AML-193 (cell line): ENCODE results near the gene NIPBL.
"Not testable (repeated sequence)": the region's sequence is repeated elsewhere in the genome, so short reads cannot be mapped to it uniquely, and the experiment has no call there.

Experiments used
- DNase-seq, 2 experiments: peaks; one replicate each; lab custom pipeline; 2025; lab: John Stamatoyannopoulos, UW

NIPBL gene

GRCh38 chr5:36945687-36946086 is 69.1 kb downstream of the NIPBL start:
- no peak for DNase-seq

- no peak for DNase-seq
Measured at GRCh38 chr5:36946101-36946500, 69.5 kb downstream of the NIPBL start.

- DNase-seq = no peak
Measured at GRCh38 chr5:36948041-36948440, 71.5 kb downstream of the NIPBL start.

- no peak for DNase-seq
Measured at GRCh38 chr5:36948650-36949049, 72.1 kb downstream of the NIPBL start.

GRCh38 chr5:36949593-36949992 is 73.0 kb downstream of the NIPBL start:
- DNase-seq = peak in 1 of 2 experiments; percentile 23

- no peak for DNase-seq
Measured at GRCh38 chr5:36950586-36951457, 74.3 kb downstream of the NIPBL start.

- DNase-seq = no peak
Measured at GRCh38 chr5:36953043-36953442, 76.5 kb downstream of the NIPBL start.

GRCh38 chr5:36957953-36958537 is 81.5 kb downstream of the NIPBL start:
- no peak for DNase-seq

GRCh38 chr5:36958612-36959011 is 82.0 kb downstream of the NIPBL start:
- no peak for DNase-seq

GRCh38 chr5:36965179-36965578 is 88.6 kb downstream of the NIPBL start:
- no peak for DNase-seq

GRCh38 chr5:36969700-36970395 is 93.3 kb downstream of the NIPBL start:
- no peak for DNase-seq

- DNase-seq = no peak
Measured at GRCh38 chr5:36978196-36978595, 101.6 kb downstream of the NIPBL start.

GRCh38 chr5:36982146-36982545 is 105.6 kb downstream of the NIPBL start:
- no peak for DNase-seq

GRCh38 chr5:36985387-36985786 is 108.8 kb downstream of the NIPBL start:
- no peak for DNase-seq

- no peak for DNase-seq
Measured at GRCh38 chr5:36988396-36988795, 111.8 kb downstream of the NIPBL start.

- no peak for DNase-seq
Measured at GRCh38 chr5:36998578-36998977, 122.0 kb downstream of the NIPBL start.

- no peak for DNase-seq
Measured at GRCh38 chr5:37002176-37002751, 125.7 kb downstream of the NIPBL start.

- no peak for DNase-seq
Measured at GRCh38 chr5:37005252-37005651, 128.7 kb downstream of the NIPBL start.

- peak; percentile 31 to 51 for DNase-seq
Measured at GRCh38 chr5:37005946-37006540, 129.5 kb downstream of the NIPBL start.

GRCh38 chr5:37013181-37013580 is 136.6 kb downstream of the NIPBL start:
- not testable (repeated sequence) for DNase-seq

- no peak for DNase-seq
Measured at GRCh38 chr5:37014321-37014720, 137.8 kb downstream of the NIPBL start.
